Measurements from ENCODE around the gene TMEM253.

The TMEM253 gene

GRCh38 chr14:21100931-21101330 lies at the start of gene TMEM253:
Gene TMEM253 (plus strand): TSS chr14:21101066. CDS start chr14:21101344, 278 bp downstream.
- peak within 1 kb of the TSS; percentile 72 for H3K27ac Mint-ChIP-seq
- peaks cover 13% of the 10 kb centered on the region for H3K36me3 Mint-ChIP-seq
- peaks cover 43% of the 10 kb centered on the region for H3K4me1 Mint-ChIP-seq

GRCh38 chr14:21053184-21054122 lies 47.4 kb upstream of the TMEM253 start:
- ATAC-seq (no peak), DNase-seq (ENCODE audit: low spot score in 2 of 2) (no peak)
- no peaks in the 10 kb centered on the region for H3K9me3 Mint-ChIP-seq
- no peaks in the 10 kb centered on the region for H3K4me1 Mint-ChIP-seq
- H3K36me3 Mint-ChIP-seq: no peaks in the 10 kb centered on the region
- no peak overlapping the region for H3K4me3 Mint-ChIP-seq
- no peak overlapping the region for H3K27ac Mint-ChIP-seq

More at GRCh38 chr14:21100931-21101330, at the start of gene TMEM253:
- Mint-ChIP-seq H3K9me3 (no peaks in the 10 kb centered on the region), H3K4me3 (peak within 1 kb of the TSS; percentile 83)
- DNase-seq (ENCODE audit: low spot score in 2 of 2): no peak
- ATAC-seq: no peak

DNA sequence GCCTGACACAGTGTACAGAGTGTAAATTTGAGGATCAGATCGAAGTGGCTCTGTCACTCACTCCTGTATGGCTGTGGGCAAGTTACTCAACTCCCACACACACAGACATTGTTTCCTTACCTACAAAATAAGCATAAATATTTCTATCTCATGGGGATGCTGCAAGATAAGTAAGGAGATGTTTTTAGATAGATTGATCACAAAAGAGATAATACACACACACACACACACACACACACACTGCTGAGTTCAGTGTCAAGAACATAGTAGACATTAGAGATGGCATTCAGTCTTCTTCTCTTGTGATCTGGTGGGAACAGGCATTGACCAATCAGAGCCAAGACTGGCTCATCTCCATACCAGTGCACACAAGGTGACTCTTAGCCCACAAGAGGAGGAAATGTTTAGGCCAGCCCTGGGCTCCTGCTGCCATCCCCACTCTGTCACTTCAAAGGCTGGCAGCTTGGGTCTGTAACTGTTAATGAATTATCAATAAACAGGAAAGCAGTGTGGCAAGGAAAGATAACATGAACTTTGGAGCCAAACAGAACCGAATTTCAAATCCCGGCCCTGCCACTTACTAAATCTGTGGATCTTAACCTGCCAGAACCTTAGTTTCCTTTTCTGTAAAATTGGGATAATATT lies 46.6 kb upstream of the TMEM253 start:
- DNase-seq (ENCODE audit: low spot score in 2 of 2) (no peak), ATAC-seq (peak; percentile 76)
- no peaks in the 10 kb centered on the region for H3K9me3 Mint-ChIP-seq
- H3K27ac Mint-ChIP-seq: no peak overlapping the region
- no peaks in the 10 kb centered on the region for H3K36me3 Mint-ChIP-seq
- no peaks in the 10 kb centered on the region for H3K4me1 Mint-ChIP-seq
- H3K4me3 Mint-ChIP-seq: no peak overlapping the region

DNA sequence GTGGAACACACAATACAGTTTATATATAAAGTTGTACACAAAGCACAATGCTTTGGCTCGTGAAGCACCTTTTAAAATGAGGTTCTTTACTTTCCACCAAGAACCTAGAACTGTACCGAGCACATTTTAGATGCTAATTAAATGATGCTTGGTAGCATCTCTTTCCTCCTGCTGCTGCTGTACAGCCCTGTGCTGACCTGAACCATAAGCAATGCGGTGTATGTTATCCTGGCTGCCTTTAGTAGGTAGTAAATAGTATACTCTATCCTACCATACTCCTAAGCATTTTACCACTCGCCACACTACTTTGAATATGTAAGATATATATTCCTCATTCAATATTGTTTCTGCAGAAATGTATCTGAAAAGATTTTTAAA lies 46.1 kb upstream of the TMEM253 start:
- Mint-ChIP-seq H3K9me3 (no peaks in the 10 kb centered on the region), H3K4me3 (no peak overlapping the region), H3K4me1 (no peaks in the 10 kb centered on the region), H3K36me3 (no peaks in the 10 kb centered on the region), H3K27ac (no peak overlapping the region)
- DNase-seq (ENCODE audit: low spot score in 2 of 2) (no peak), ATAC-seq (no peak)

GRCh38 chr14:21055432-21056117 lies 45.3 kb upstream of the TMEM253 start:
- DNase-seq (ENCODE audit: low spot score in 2 of 2): no peak
- Mint-ChIP-seq H3K9me3 (no peaks in the 10 kb centered on the region), H3K4me3 (no peak overlapping the region), H3K36me3 (no peaks in the 10 kb centered on the region), H3K4me1 (no peaks in the 10 kb centered on the region), H3K27ac (no peak overlapping the region)
- no peak for ATAC-seq

DNA sequence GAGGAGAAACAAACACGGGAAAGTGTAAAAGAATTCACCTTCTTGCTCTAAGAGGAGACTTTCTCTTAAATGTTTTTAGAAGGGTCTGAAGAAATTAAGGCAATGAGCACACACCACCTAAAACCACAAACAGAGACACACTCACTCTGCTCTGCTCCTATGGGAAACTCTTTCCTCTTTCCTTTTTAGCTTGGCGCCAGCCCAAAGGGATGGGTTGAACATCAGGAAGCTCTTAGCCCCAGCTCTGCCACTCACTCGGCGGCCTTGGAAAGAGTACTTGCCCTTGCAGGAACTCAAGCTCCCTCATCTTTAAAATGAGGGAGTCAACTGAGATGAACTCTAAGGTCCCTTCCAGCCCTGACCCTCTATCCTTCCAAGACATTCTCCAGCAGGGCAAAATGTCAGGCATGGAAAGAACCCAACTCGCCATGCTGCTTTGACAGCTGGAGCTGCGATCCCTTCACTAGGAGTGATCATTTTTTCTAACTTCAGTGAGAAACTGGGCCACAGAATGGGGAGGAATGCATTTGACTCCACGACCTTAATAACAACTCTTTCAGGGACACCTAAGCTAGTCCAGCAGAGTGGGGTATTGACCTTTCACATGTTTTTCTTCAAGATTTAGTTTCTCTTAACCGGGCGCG lies 44.2 kb upstream of the TMEM253 start:
- ATAC-seq (no peak), DNase-seq (ENCODE audit: low spot score in 2 of 2) (no peak)
- no peaks in the 10 kb centered on the region for H3K36me3 Mint-ChIP-seq
- no peak overlapping the region for H3K27ac Mint-ChIP-seq
- H3K9me3 Mint-ChIP-seq: no peaks in the 10 kb centered on the region
- no peaks in the 10 kb centered on the region for H3K4me1 Mint-ChIP-seq
- H3K4me3 Mint-ChIP-seq: no peak overlapping the region

DNA sequence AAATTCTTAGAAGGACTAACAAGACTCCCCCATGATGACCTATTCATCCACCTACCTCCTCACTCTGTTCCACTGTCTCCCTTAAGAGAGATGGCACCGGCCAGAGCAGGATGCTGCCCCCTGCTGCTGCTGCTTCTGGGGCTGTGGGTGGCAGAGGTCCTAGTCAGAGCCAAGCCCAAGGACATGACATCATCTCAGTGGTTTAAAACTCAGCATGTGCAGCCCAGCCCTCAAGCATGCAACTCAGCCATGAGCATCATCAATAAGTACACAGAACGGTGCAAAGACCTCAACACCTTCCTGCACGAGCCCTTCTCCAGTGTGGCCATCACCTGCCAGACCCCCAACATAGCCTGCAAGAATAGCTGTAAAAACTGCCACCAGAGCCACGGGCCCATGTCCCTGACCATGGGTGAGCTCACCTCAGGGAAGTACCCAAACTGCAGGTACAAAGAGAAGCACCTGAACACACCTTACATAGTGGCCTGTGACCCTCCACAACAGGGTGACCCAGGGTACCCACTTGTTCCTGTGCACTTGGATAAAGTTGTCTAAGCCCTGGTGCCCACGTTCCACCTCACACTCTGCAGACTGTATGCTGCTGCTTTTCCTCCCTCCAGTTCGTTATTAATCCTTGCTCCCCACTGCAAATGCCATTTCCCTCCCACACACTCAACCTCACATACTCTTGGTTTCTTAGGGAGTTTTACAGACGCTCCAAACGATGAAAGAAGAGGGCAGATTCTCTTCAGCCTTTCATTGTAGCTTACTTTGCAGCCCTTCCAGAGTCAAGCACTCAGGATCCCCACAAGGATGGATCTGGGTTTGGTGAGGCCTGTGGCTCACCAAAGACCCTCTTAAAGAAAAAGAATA lies 42.8 kb upstream of the TMEM253 start, which contains the start of gene RNASE8:
Gene RNASE8 (plus strand): TSS at position 20 of the 873 bp plus-strand sequence. CDS start 71 bp downstream, at position 91.
- peak; percentile 87 for ATAC-seq
- H3K4me1 Mint-ChIP-seq: no peaks in the 10 kb centered on the region

DNA sequence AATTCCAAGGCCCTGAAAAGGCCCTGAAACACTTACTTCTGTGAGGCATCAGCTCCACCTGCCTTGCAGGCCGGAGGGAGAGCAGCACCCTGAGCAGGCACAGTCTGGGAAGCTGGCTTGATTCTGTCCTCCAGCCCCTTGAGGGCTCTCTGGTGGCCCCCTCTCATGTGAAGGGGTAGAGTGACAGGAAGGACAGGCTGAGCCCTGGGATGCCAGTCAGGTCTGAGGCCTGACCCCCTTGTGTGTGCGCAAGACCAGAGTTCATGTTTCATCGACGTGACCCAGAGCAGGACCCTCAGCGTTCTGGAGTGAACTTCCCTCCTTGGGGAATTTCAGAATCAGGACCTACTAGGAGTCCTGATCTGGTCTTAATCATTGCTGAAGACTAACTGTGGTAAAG lies 42.0 kb upstream of the TMEM253 start:
- Mint-ChIP-seq H3K27ac (no peak overlapping the region), H3K36me3 (no peaks in the 10 kb centered on the region), H3K4me3 (no peak overlapping the region), H3K4me1 (no peaks in the 10 kb centered on the region), H3K9me3 (no peaks in the 10 kb centered on the region)
- DNase-seq (ENCODE audit: low spot score in 2 of 2) (no peak), ATAC-seq (no peak)

More for the DNA sequence above, 42.8 kb upstream of the TMEM253 start, which contains the start of gene RNASE8:
- no peaks in the 10 kb centered on the region for H3K36me3 Mint-ChIP-seq
- no peaks in the 10 kb centered on the region for H3K9me3 Mint-ChIP-seq
- no peak for DNase-seq (ENCODE audit: low spot score in 2 of 2)
- H3K4me3 Mint-ChIP-seq: no peak within 1 kb of the TSS
- H3K27ac Mint-ChIP-seq: no peak within 1 kb of the TSS

DNA sequence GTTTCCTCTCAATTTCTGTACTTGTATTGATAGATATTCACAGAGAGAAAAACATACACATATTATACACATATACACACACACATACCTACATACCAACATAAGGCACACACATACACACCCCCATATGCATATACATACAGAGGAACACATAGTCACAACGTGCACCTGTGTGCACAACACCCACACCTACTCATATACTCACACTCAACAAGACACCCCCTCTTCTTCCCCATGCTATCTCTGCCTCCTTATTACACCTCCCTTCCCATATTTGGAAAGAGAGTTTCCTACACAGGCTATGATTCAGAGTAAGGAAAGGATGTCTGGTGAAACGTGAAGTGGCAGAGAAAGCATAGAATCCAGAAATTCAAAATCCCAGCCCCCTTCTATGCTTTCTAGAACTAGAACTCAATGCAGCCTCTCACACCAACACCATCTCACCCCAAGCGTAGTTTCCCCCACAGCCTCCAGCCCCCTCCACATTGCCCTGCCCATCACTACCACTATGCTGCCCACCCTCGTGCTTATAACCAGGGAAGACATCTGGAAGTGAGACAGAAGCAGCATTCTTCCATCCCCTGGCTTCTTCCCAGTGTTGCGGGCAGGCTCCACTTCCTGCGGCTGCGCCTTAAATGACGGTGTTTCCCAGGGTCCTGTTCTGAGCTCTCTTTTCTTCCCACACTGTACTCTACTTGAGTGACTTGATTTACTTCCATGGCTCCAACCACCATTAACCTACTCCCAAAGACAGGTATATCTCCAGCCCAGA lies 40.8 kb upstream of the TMEM253 start:
- no peak overlapping the region for H3K27ac Mint-ChIP-seq
- H3K9me3 Mint-ChIP-seq: no peaks in the 10 kb centered on the region
- H3K4me1 Mint-ChIP-seq: no peaks in the 10 kb centered on the region
- DNase-seq (ENCODE audit: low spot score in 2 of 2): no peak
- no peak for ATAC-seq
- H3K4me3 Mint-ChIP-seq: no peak overlapping the region
- no peaks in the 10 kb centered on the region for H3K36me3 Mint-ChIP-seq

GRCh38 chr14:21060614-21061346 lies 40.1 kb upstream of the TMEM253 start:
- Mint-ChIP-seq H3K4me1 (no peaks in the 10 kb centered on the region), H3K4me3 (no peak overlapping the region), H3K36me3 (no peaks in the 10 kb centered on the region), H3K9me3 (no peaks in the 10 kb centered on the region), H3K27ac (no peak overlapping the region)
- no peak for ATAC-seq
- DNase-seq (ENCODE audit: low spot score in 2 of 2): no peak

DNA sequence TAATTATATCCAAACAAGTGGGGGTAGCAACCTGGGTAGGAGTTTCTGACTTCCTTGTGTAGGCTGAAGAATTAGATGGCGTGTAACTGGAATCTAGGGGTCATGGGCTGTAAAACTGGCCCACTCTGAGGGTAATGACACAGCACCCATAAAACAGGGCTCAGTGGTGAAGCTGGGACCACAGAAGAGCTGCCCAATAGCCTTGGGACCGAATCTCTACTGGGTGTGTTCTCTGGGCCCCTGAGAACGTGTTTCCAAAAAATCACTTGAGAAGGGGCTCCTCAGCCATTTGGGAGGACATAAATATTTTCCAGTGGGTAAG lies 39.6 kb upstream of the TMEM253 start:
- ATAC-seq: no peak
- Mint-ChIP-seq H3K9me3 (no peaks in the 10 kb centered on the region), H3K4me1 (no peaks in the 10 kb centered on the region), H3K4me3 (no peak overlapping the region), H3K27ac (no peak overlapping the region), H3K36me3 (no peaks in the 10 kb centered on the region)
- no peak for DNase-seq (ENCODE audit: low spot score in 2 of 2)

DNA sequence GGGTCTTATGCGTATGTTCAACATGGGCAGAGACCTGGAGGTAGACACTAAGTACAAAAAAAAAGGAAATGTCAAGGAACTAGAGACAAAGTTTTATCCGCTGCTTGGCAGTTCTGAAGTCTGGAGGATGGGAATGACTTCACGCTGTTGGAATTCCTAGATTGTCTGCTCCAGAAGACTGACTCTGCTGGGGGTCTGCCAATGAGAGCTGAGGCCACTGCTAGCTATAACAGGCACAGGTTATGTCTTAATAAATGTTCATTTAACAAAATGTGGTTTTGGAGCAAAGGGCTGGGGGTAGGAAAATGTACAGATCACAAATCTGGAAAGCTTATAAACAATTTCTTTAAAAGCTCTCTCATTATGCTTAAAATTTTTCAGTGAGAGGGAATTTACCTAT lies 37.4 kb upstream of the TMEM253 start:
- no peaks in the 10 kb centered on the region for H3K36me3 Mint-ChIP-seq

GRCh38 chr14:21066882-21067502 lies 33.9 kb upstream of the TMEM253 start:
- ATAC-seq: no peak
- Mint-ChIP-seq H3K4me3 (no peak overlapping the region), H3K27ac (no peak overlapping the region), H3K9me3 (no peaks in the 10 kb centered on the region), H3K36me3 (no peaks in the 10 kb centered on the region), H3K4me1 (peaks cover 34% of the 10 kb centered on the region)
- no peak for DNase-seq (ENCODE audit: low spot score in 2 of 2)

More for the DNA sequence above, 37.4 kb upstream of the TMEM253 start:
- ATAC-seq: no peak
- H3K4me1 Mint-ChIP-seq: peaks cover 2% of the 10 kb centered on the region
- H3K4me3 Mint-ChIP-seq: no peak overlapping the region
- H3K27ac Mint-ChIP-seq: no peak overlapping the region
- DNase-seq (ENCODE audit: low spot score in 2 of 2): no peak
- no peaks in the 10 kb centered on the region for H3K9me3 Mint-ChIP-seq
